Stimulated activated CD8-positive, alpha-beta memory T cell treated with anti-CD3 and anti-CD28 coated beads, Interleukin-12 subunit alpha, Interleukin-12 subunit beta, amount 100 ng/mL, for 4 hours (primary cell): ENCODE results near the gene PEX5L.

Source experiments
- DNase-seq: peaks from one replicate; pipeline ENCODE4 v3.0.0-alpha.2; 2020; ENCODE audit warnings: low read depth

PEX5L gene

GRCh38 chr3:179771797-179772196 lies 264.9 kb downstream of the PEX5L start:
- DNase-seq, result no peak

GRCh38 chr3:179769411-179770247 lies 267.1 kb downstream of the PEX5L start:
- no peak for DNase-seq

GRCh38 chr3:179768080-179768479 lies 268.7 kb downstream of the PEX5L start:
- DNase-seq, result no peak

GRCh38 chr3:179766416-179767133 lies 270.2 kb downstream of the PEX5L start:
- no peak for DNase-seq

GRCh38 chr3:179765396-179765795 lies 271.3 kb downstream of the PEX5L start:
- DNase-seq, result no peak

- DNase-seq, result no peak
These were observed 275.8 kb downstream of the PEX5L start for GRCh38 chr3:179760944-179761343.

- no peak for DNase-seq
These were observed 285.9 kb downstream of the PEX5L start for GRCh38 chr3:179750720-179751328.

- DNase-seq, result no peak
These were observed 291.0 kb downstream of the PEX5L start for GRCh38 chr3:179745716-179746115.

GRCh38 chr3:179745079-179745478 lies 291.7 kb downstream of the PEX5L start:
- DNase-seq, result no peak
